Activated gamma-delta T cell (primary cell): ENCODE results near the gene IQCN.

Experiments used
- DNase-seq: peaks from one replicate; lab custom pipeline; 2025; lab: John Stamatoyannopoulos, UW

Gene IQCN

GRCh38 chr19:18264971-18265540 is 9.2 kb downstream of the IQCN start:
- DNase-seq: no peak

- DNase-seq: no peak
Measured at GRCh38 chr19:18264137-18264854, 10.0 kb downstream of the IQCN start.

- no peak for DNase-seq
Measured at GRCh38 chr19:18263324-18264136, 10.7 kb downstream of the IQCN start.

- no peak for DNase-seq
Measured at GRCh38 chr19:18262917-18263316, 11.3 kb downstream of the IQCN start.

- DNase-seq: no peak
Measured at GRCh38 chr19:18262144-18262543, 12.1 kb downstream of the IQCN start.

- no peak for DNase-seq
Measured at GRCh38 chr19:18261474-18261873, 12.8 kb downstream of the IQCN start.

GRCh38 chr19:18259893-18260292 is 14.4 kb downstream of the IQCN start:
- no peak for DNase-seq

DNA sequence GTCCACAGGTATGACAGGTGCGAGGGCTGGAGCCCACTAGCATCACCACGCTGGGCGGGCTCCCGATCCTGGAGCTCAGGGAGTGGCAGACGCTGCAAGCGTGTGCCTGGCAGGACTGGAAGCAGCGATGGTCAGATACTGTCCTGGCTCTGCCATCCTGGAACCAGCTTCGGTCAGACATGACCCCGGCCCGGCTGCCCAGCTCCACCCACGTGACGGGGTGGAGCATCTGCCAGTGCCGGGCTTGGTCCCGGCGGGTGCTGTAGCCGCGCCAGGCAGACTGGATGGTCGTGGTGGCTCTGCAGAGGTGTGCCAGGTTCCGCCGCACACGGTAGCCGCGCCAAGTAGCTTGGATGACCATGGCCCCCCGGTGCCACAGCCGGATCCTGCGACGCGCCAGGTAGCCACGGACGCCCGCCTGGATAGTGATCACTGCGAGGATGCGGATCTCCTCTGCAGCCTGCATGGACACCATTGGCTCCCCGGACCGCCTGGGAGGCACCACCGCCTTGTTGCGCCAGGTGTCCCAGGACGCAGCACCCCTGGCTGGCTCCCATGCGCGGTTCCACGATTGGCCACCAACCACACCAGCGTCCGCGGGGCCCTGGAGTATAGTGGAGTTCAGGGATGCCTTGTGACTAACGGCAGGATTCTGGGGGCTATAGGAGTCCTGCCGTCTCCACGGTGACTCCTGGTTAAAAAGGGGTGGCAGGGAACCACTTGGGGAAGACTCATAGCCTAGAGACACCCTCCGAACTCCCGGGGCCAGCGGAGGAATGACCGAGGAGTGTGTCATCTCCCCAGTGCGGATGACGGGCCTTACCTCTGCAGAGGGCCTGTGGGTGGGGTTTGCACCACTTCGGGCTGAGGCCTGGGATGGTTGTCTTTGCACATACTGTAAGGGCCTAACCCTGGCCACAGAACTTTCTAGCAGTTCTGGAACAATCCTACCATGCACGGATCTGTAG is 16.5 kb downstream of the IQCN start:
- DNase-seq: no peak

DNA sequence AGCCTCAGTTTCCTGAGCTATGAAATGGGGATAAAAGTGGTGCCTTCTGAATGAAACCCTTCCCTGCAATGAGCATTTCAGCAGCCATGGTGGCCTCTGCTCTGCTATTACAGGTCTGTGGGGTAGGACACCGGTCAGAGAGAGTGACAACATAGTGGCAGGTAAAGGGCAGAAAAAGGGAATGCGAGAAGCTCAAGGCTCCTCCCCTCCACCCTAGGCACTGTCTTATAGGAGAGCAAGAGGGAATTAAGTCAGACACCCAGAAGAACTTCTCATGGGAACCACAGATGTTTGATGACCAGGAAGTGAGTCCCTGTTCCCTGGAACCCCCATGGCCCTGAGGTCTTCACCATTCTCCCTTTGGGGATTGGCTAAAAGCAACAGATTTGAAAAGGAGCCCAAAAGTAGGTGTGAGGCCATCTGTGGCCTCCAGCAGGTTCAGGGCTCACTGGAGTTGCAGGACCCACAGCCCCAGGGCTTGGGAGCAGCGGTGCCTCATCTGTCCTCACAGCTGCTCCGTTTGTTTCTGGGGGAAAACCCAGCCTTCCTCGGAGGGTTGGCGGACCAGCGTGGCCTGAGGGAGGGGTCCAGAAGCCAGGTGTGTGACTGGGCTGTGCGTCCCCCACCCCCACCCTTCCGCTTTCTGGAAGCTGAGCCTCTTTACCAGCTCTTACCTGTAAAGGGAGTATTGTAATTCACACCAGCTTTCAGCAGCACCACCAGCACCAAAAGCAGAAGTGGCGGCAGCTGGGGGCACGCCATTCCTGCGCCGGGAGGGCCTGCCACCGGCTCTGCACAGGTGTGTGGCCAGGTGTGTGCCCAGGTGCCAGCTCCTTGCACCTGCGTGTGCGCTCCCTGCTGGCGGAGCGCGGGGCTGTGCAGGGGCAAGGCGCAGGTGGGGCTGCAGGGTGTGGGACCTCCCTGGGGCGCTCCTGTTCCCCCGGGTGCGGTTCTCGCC is 19.4 kb downstream of the IQCN start:
- no peak for DNase-seq

- DNase-seq: no peak
Measured at GRCh38 chr19:18253716-18254115, 20.5 kb downstream of the IQCN start.

- no peak for DNase-seq
Measured at GRCh38 chr19:18253130-18253529, 21.1 kb downstream of the IQCN start.

DNA sequence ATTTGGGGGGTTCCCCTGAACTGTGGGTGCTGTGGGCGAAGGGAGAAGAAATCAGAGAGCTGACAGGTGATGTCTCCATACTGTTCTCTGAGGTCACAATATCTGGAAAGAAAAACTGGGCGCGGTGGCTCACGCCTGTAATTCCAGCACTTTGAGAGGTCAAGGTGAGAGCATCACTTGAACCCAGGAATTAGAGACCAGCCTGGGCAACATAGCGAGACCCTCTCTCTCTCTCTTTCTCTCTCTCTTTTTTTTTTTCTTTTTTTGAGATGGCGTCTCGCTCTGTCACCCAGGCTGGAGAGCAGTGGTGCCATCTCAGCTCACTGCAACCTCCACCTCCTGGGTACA is 21.9 kb downstream of the IQCN start:
- DNase-seq: no peak

DNA sequence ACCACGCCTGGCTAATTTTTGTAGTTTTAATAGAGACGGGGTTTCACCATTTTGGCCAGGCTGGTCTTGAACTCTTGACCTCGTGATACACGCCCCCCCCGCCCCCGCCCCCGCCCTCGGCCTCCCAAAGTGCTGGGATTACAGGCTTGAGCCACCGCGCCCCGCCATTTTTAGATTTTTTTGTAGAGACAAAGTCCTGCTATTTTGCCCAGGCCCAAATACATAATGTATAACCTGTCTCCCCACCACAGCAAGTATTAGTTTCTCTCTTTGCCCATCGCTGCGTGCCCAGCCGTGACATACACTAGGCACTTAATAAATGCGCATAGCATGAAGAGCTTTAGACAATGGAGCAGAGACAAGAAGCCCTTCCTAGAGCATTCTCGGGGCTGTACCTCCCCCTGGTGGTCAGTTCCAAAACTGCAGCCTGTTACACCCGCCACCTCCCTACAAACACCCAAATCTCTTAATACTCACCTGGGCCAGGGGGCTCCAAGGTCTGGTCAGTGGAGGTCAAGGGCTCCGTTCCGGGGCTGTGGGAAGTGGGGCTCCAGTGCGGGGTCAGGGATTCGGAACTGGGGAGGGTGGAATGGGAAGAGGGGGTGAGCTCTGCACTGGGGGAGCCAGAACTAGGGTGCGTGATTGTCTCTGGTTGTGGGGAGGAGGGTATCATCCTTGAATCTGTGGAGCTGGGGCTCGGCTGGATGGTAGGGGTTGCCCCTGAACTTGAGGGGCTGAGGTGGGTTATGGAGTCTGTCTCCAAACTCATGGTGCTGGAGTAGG is 22.5 kb downstream of the IQCN start:
- DNase-seq: no peak

GRCh38 chr19:18249834-18250233 is 24.4 kb downstream of the IQCN start:
- no peak for DNase-seq

DNA sequence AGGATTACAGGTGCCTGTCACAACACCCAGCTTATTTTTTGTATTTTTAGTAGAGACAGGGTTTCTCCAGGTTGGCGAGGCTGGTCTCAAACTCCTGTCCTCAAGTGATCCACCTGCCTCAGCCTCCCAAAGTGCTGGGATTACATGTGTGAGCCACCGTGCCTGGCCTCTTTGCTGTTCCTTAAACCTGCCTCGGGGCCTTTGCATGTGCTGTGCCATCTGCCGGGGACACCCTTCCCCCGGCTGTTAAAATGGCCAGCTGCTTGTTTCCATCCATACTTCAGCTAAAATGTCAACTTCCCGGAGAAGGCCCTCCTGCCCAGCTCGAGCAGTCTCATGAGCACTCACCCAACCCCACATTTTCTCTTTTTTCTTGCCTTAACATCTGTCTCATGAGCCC is 29.0 kb downstream of the IQCN start:
- DNase-seq: no peak

- no peak for DNase-seq
Measured at GRCh38 chr19:18239303-18239702, 34.9 kb downstream of the IQCN start.

GRCh38 chr19:18234194-18234593 is 40.1 kb downstream of the IQCN start:
- DNase-seq: no peak

GRCh38 chr19:18233224-18233825 is 40.9 kb downstream of the IQCN start:
- DNase-seq: no peak

GRCh38 chr19:18232540-18233223 is 41.6 kb downstream of the IQCN start:
- DNase-seq: no peak
